K562 (cell line): ENCODE results near the gene DNAAF8. TPM values are rescaled to one million over a fixed set of nuclear protein-coding genes. Genes with fewer than 3 reads are reported as not detected.

Experiments used
- ATF1 ChIP-seq, 2 experiments: fragments of 450-650 bp in 1 of 2; IDR thresholded peaks; 2 replicates each; pipeline ENCODE4 v1.6.1; 2016; ENCODE audit warnings: missing compliant biosample characterization in 1 of 2, missing genetic modification characterization in 1 of 2
- CSDE1 ChIP-seq, 2 experiments: fragments of 450-650 bp; IDR thresholded peaks; 2 replicates each; pipeline ENCODE4 v1.6.1; 2016; ENCODE audit warnings: mild to moderate bottlenecking in 1 of 2
- CTCFL ChIP-seq: IDR thresholded peaks from 2 replicates; pipeline ENCODE4 v1.6.1; 2011; ENCODE audit warnings: borderline replicate concordance, low read depth, mild to moderate bottlenecking, moderate library complexity, low read length; ENCODE audit not compliant: insufficient read depth, poor library complexity, severe bottlenecking
- GATAD2A ChIP-seq: fragments of 450-650 bp; IDR thresholded peaks from 2 replicates; pipeline ENCODE4 v1.6.1; 2017
- KAT8 ChIP-seq: fragments of 450-650 bp; IDR thresholded peaks from 2 replicates; pipeline ENCODE4 v1.6.1; 2016; ENCODE audit warnings: low read depth, mild to moderate bottlenecking
- MTA3 ChIP-seq: fragments of 450-650 bp; formaldehyde crosslinking; IDR thresholded peaks from 2 replicates; pipeline ENCODE4 v1.6.1; 2017; ENCODE audit warnings: mild to moderate bottlenecking, borderline replicate concordance
- MYC ChIP-seq, 2 experiments: fragments of 250-450 bp in 1 of 2; sonication (Bioruptor Pico) in 1 of 2; IDR thresholded peaks; 2 replicates each; pipeline versions ENCODE4 v1.5.1 to v1.6.1; 2012 to 2021; ENCODE audit warnings: low read depth in 2 of 2, borderline replicate concordance in 1 of 2, improper control_type of control experiment in 1 of 2, low read length in 1 of 2, mild to moderate bottlenecking in 1 of 2, moderate library complexity in 1 of 2
- POLR2H ChIP-seq: IDR thresholded peaks from 2 replicates; pipeline ENCODE4 v1.6.1; 2016; ENCODE audit warnings: missing genetic modification characterization, low read depth, mild to moderate bottlenecking, control low read depth, missing compliant biosample characterization, moderate library complexity
- PYGO2 ChIP-seq: fragments of 450-650 bp; IDR thresholded peaks from 2 replicates; pipeline ENCODE4 v1.6.1; 2016; ENCODE audit warnings: mild to moderate bottlenecking, missing genetic modification characterization, moderate library complexity, missing compliant biosample characterization
- SMAD2 ChIP-seq: fragments of 150-350 bp; IDR thresholded peaks from 2 replicates; pipeline ENCODE4 v1.6.1; 2014; ENCODE audit warnings: low read depth, mild to moderate bottlenecking, low read length
- VEZF1 ChIP-seq: fragments of 200-800 bp; sonication (Bioruptor generic); IDR thresholded peaks from 2 replicates; pipeline ENCODE4 v1.6.1; 2017; ENCODE audit warnings: missing genetic modification characterization, missing compliant biosample characterization
- XRCC4 ChIP-seq: IDR thresholded peaks from one replicate; pipeline ENCODE4 v1.6.1; 2011; ENCODE audit not compliant: insufficient read depth, insufficient read length; ENCODE audit errors: extremely low read depth
- ZKSCAN3 ChIP-seq: fragments of 250-450 bp; sonication (Bioruptor Pico); IDR thresholded peaks from 2 replicates; pipeline ENCODE4 v1.4.0; 2020
- ZNF449 ChIP-seq: fragments of 250-450 bp; sonication (Bioruptor Pico); IDR thresholded peaks from 2 replicates; pipeline ENCODE4 v1.8.0; 2022; ENCODE audit warnings: moderate library complexity, mild to moderate bottlenecking, inconsistent platforms
- ZNF639 ChIP-seq, 2 experiments: fragments of 200-800 bp in 1 of 2; sonication (Bioruptor generic) in 1 of 2; sonication (generic) in 1 of 2; formaldehyde crosslinking in 1 of 2; IDR thresholded peaks in 1 of 2; conservative IDR thresholded peaks in 1 of 2; 2 replicates each; pipeline versions ENCODE4 v1.5.0 to v1.6.1; 2016 to 2020; ENCODE audit warnings: missing compliant biosample characterization in 1 of 2, missing genetic modification characterization in 1 of 2, missing genetic modification reagents in 1 of 2
- ZSCAN32 ChIP-seq: fragments of 450-650 bp; formaldehyde crosslinking; IDR thresholded peaks from 2 replicates; pipeline ENCODE4 v1.4.0; 2020; ENCODE audit warnings: mild to moderate bottlenecking, moderate library complexity
- polyA plus RNA-seq, 8 experiments: library from polyadenylated mRNA; depleted of rRNA in 4 of 8; stranded (reverse) in 5 of 8; unstranded in 3 of 8; fragments of >200 nt; fragmentation: Nextera tagmentation in 2 of 8; fragmentation: Illumina TruSeq in 1 of 8; extraction: Ambion mirVana in 2 of 8; extraction: Trizol in 1 of 8; gene quantifications; 2 replicates each; pipeline versions ENCODE4 v1.2.1 to v1.2.3, GENCODE V29; 2011 to 2014; ENCODE audit warnings: inconsistent platforms in 1 of 8, missing spikeins in 1 of 8
- total RNA-seq, 7 experiments: library from RNA; depleted of rRNA in 6 of 7; stranded (reverse); fragments of >200 nt in 6 of 7; fragmentation: Illumina TruSeq in 2 of 7; extraction: Trizol in 2 of 7; gene quantifications; 2 replicates each; pipeline versions ENCODE4 v1.2.1 to v1.2.3, GENCODE V29; 2011 to 2021; ENCODE audit warnings: low replicate concordance in 1 of 7

The DNAAF8 gene
- total and polyA plus RNA-seq, 9 of the 15 experiments (the other 6 are each of a cell fraction or from before 2014, with no cell fraction given), result 0.04 to 0.12 (median 0.10) TPM; not detected in 6

- TF ChIP-seq SMAD2 (no peak), KAT8 (no peak), XRCC4 (no peak), CTCFL (no peak), ZNF449 (CRISPR knock-in tag) (no peak), MTA3 (no peak), CSDE1 (IDR thresholded peaks at IDR 0.05) (peak in 1 of 2 experiments; percentile 68; a peak in 1 of 4 replicates), GATAD2A (no peak), VEZF1 (no peak), ZKSCAN3 (CRISPR knock-in tag) (no peak), ZNF639 (CRISPR knock-in tag; conservative IDR thresholded peaks at IDR 0.05 in 1 of 2, IDR thresholded peaks at IDR 0.05 in 1 of 2) (no peak), POLR2H (tag) (no peak), MYC (IDR thresholded peaks at IDR 0.05; ENCODE audit: low read depth, low read length) (peak; percentile 55), MYC (CRISPR knock-in tag; IDR thresholded peaks at IDR 0.05; ENCODE audit: borderline replicate concordance, low read depth) (no peak), PYGO2 (tag) (no peak), ZSCAN32 (0 out of 2 replicates have a peak, but pooled peaks have one; percentile 42), ATF1 (CRISPR knock-in tag; IDR thresholded peaks at IDR 0.05) (no peak), ATF1 (tag; IDR thresholded peaks at IDR 0.05) (no peak)
Observed at GRCh38 chr16:4734730-4735535, 596 bp downstream of the DNAAF8 start (continued).
